ENCODE data around the gene DHX30. TPM values are rescaled to one million over a fixed set of nuclear protein-coding genes. Genes with fewer than 3 reads are reported as not detected.

The DHX30 gene
- total and polyA plus RNA-seq, 9 of the 15 experiments (the other 6 are each of a cell fraction or from before 2014, with no cell fraction given): 12.3 to 158 (median 79.0) TPM

DNA sequence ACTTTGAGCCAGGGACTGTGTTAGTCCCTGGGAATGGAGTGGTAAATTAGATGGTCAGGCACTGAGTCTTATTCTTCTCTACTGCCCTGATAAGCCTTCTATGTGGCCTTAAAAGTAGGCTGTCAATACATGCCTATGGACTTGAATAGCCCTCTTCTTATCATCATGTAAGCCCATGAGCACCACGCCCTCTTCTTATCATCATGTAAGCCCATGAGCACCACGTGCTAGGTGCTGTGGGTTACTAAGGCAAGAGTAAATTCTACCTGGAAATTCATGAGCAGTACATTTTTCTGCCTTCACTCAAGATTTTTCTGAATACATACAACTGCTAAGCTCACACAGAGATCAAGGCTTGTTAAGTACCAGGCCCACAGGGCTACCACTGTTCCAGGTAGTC lies 68.5 kb downstream of the DHX30 start (continued):
- TF ChIP-seq SMAD4 (CRISPR knock-in tag; conservative IDR thresholded peaks at IDR 0.05) (no peak), CBX2 (IDR thresholded peaks at IDR 0.05; ENCODE audit: insufficient read depth, low read length, poor library complexity, severe bottlenecking) (no peak), PCBP1 (IDR thresholded peaks at IDR 0.05; ENCODE audit: low read depth, low read length, poor library complexity, severe bottlenecking) (no peak), ELF1 (tag; IDR thresholded peaks at IDR 0.05) (no peak), NRF1 (conservative IDR thresholded peaks at IDR 0.05 in 1 of 2, IDR thresholded peaks at IDR 0.05 in 1 of 2) (no peak; a peak in 2 of 4 replicates), CXXC5 (CRISPR knock-in tag; IDR thresholded peaks at IDR 0.05) (no peak; the same call in 1 of the 2 replicates), POLR2AphosphoS5 (IDR thresholded peaks at IDR 0.05; ENCODE audit: control insufficient read depth, insufficient read depth, low read depth, low read length) (no peak), TOE1 (IDR thresholded peaks at IDR 0.05; ENCODE audit: borderline replicate concordance) (no peak), TOE1 (CRISPR knock-in tag; IDR thresholded peaks at IDR 0.05; ENCODE audit: borderline replicate concordance, low read depth) (no peak), ZFPM2 (CRISPR knock-in tag; IDR thresholded peaks at IDR 0.05) (no peak), TBL1XR1 (IDR thresholded peaks at IDR 0.05; ENCODE audit: low read length in 2 of 2) (peak in 1 of 2 experiments; percentile 45; a peak in 1 of 4 replicates), LCOR (CRISPR knock-in tag; IDR thresholded peaks at IDR 0.05) (0 out of 2 replicates have a peak, but pooled peaks have one; percentile 59), RBM39 (optimal IDR thresholded peaks at IDR 0.05; ENCODE audit: low read depth, low read length) (no peak)
- TF ChIP-seq, protein P1, sequence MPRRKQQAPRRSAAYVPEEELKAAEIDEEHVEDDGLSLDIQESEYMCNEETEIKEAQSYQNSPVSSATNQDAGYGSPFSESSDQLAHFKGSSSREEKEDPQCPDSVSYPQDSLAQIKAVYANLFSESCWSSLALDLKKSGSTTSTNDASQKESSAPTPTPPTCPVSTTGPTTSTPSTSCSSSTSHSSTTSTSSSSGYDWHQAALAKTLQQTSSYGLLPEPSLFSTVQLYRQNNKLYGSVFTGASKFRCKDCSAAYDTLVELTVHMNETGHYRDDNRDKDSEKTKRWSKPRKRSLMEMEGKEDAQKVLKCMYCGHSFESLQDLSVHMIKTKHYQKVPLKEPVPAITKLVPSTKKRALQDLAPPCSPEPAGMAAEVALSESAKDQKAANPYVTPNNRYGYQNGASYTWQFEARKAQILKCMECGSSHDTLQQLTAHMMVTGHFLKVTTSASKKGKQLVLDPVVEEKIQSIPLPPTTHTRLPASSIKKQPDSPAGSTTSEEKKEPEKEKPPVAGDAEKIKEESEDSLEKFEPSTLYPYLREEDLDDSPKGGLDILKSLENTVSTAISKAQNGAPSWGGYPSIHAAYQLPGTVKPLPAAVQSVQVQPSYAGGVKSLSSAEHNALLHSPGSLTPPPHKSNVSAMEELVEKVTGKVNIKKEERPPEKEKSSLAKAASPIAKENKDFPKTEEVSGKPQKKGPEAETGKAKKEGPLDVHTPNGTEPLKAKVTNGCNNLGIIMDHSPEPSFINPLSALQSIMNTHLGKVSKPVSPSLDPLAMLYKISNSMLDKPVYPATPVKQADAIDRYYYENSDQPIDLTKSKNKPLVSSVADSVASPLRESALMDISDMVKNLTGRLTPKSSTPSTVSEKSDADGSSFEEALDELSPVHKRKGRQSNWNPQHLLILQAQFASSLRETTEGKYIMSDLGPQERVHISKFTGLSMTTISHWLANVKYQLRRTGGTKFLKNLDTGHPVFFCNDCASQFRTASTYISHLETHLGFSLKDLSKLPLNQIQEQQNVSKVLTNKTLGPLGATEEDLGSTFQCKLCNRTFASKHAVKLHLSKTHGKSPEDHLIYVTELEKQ (CRISPR knock-in tag; IDR thresholded peaks at IDR 0.05): no peak
- TF ChIP-seq, protein P2, sequence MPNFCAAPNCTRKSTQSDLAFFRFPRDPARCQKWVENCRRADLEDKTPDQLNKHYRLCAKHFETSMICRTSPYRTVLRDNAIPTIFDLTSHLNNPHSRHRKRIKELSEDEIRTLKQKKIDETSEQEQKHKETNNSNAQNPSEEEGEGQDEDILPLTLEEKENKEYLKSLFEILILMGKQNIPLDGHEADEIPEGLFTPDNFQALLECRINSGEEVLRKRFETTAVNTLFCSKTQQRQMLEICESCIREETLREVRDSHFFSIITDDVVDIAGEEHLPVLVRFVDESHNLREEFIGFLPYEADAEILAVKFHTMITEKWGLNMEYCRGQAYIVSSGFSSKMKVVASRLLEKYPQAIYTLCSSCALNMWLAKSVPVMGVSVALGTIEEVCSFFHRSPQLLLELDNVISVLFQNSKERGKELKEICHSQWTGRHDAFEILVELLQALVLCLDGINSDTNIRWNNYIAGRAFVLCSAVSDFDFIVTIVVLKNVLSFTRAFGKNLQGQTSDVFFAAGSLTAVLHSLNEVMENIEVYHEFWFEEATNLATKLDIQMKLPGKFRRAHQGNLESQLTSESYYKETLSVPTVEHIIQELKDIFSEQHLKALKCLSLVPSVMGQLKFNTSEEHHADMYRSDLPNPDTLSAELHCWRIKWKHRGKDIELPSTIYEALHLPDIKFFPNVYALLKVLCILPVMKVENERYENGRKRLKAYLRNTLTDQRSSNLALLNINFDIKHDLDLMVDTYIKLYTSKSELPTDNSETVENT (CRISPR knock-in tag; IDR thresholded peaks at IDR 0.05): no peak
- TF ChIP-seq, protein P3, sequence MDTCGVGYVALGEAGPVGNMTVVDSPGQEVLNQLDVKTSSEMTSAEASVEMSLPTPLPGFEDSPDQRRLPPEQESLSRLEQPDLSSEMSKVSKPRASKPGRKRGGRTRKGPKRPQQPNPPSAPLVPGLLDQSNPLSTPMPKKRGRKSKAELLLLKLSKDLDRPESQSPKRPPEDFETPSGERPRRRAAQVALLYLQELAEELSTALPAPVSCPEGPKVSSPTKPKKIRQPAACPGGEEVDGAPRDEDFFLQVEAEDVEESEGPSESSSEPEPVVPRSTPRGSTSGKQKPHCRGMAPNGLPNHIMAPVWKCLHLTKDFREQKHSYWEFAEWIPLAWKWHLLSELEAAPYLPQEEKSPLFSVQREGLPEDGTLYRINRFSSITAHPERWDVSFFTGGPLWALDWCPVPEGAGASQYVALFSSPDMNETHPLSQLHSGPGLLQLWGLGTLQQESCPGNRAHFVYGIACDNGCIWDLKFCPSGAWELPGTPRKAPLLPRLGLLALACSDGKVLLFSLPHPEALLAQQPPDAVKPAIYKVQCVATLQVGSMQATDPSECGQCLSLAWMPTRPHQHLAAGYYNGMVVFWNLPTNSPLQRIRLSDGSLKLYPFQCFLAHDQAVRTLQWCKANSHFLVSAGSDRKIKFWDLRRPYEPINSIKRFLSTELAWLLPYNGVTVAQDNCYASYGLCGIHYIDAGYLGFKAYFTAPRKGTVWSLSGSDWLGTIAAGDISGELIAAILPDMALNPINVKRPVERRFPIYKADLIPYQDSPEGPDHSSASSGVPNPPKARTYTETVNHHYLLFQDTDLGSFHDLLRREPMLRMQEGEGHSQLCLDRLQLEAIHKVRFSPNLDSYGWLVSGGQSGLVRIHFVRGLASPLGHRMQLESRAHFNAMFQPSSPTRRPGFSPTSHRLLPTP (IDR thresholded peaks at IDR 0.05; ENCODE audit: borderline replicate concordance, extremely low read depth, insufficient read length): no peak
- TF ChIP-seq, protein P4, sequence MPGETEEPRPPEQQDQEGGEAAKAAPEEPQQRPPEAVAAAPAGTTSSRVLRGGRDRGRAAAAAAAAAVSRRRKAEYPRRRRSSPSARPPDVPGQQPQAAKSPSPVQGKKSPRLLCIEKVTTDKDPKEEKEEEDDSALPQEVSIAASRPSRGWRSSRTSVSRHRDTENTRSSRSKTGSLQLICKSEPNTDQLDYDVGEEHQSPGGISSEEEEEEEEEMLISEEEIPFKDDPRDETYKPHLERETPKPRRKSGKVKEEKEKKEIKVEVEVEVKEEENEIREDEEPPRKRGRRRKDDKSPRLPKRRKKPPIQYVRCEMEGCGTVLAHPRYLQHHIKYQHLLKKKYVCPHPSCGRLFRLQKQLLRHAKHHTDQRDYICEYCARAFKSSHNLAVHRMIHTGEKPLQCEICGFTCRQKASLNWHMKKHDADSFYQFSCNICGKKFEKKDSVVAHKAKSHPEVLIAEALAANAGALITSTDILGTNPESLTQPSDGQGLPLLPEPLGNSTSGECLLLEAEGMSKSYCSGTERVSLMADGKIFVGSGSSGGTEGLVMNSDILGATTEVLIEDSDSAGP (CRISPR knock-in tag; IDR thresholded peaks at IDR 0.05): no peak
